RPMI7951 (cell line): ENCODE measurements around the gene DMKN. TPM values are rescaled to one million over a fixed set of nuclear protein-coding genes. Genes with fewer than 3 reads are reported as not detected.
A peak's percentile ranks its signal among the peaks of the same experiment; 100 is the strongest.
"Not testable (repeated sequence)": the region's sequence is repeated elsewhere in the genome, so short reads cannot be mapped to it uniquely, and the experiment has no call there.

Experiments used
- DNase-seq: peaks from one replicate; pipeline ENCODE4 v3.0.0-alpha.2; 2012; ENCODE audit warnings: low read depth
- total RNA-seq: library from RNA; depleted of rRNA; stranded (reverse); fragments of >200 nt; shearing (Covaris generic); gene quantifications from 2 replicates; pipeline ENCODE4 v1.2.3, GENCODE V29; 2014

DMKN gene
- total RNA-seq, 1 experiment from 2014 or later = not detected

- no peak for DNase-seq
Observed at GRCh38 chr19:35498220-35498619, 15.2 kb downstream of the DMKN start.

- DNase-seq = no peak
Observed at GRCh38 chr19:35497406-35497805, 16.0 kb downstream of the DMKN start.

GRCh38 chr19:35495107-35496064 lies 18.1 kb downstream of the DMKN start:
- DNase-seq = peak; percentile 58

GRCh38 chr19:35493971-35494370 lies 19.5 kb downstream of the DMKN start:
- no peak for DNase-seq

- no peak for DNase-seq
Observed at GRCh38 chr19:35491836-35492360, 21.6 kb downstream of the DMKN start.

GRCh38 chr19:35490364-35490763 lies 23.1 kb downstream of the DMKN start, which contains the start of gene KRTDAP:
KRTDAP (minus strand) TSS chr19:35490464; CDS start chr19:35490442, 22 bp downstream.
- DNase-seq = no peak

- DNase-seq = no peak
Observed at GRCh38 chr19:35488677-35489076, 24.8 kb downstream of the DMKN start.

- DNase-seq = no peak
Observed at GRCh38 chr19:35487656-35488182, 25.7 kb downstream of the DMKN start.

GRCh38 chr19:35486268-35486708 lies 27.2 kb downstream of the DMKN start:
- no peak for DNase-seq

- no peak for DNase-seq
Observed at GRCh38 chr19:35484252-35485036, 29.0 kb downstream of the DMKN start.

GRCh38 chr19:35483089-35483488 lies 30.4 kb downstream of the DMKN start:
- DNase-seq = no peak

- DNase-seq = no peak
Observed at GRCh38 chr19:35478794-35479677, 34.4 kb downstream of the DMKN start.

GRCh38 chr19:35476149-35476548 lies 37.3 kb downstream of the DMKN start:
- no peak for DNase-seq

GRCh38 chr19:35474594-35474993 lies 38.9 kb downstream of the DMKN start:
- not testable (repeated sequence) for DNase-seq

GRCh38 chr19:35474104-35474503 lies 39.3 kb downstream of the DMKN start:
- no peak for DNase-seq

GRCh38 chr19:35471946-35472345 lies 41.5 kb downstream of the DMKN start:
- no peak for DNase-seq

GRCh38 chr19:35471075-35471474 lies 42.4 kb downstream of the DMKN start:
- not testable (repeated sequence) for DNase-seq

GRCh38 chr19:35470128-35470527 lies 43.3 kb downstream of the DMKN start:
- DNase-seq = no peak

GRCh38 chr19:35468637-35469036 lies 44.8 kb downstream of the DMKN start:
- peak; percentile 30 for DNase-seq

- no peak for DNase-seq
Observed at GRCh38 chr19:35466259-35466658, 47.2 kb downstream of the DMKN start.

GRCh38 chr19:35462956-35463355 lies 50.5 kb downstream of the DMKN start:
- not testable (repeated sequence) for DNase-seq
